Right forelimb (tissue), 1 donor: ENCODE data around the gene DENND1A.

ENCODE experiments used
- DNase-seq: peaks from one replicate; pipeline ENCODE4 v3.0.0-alpha.2; 2018

DENND1A gene

GRCh38 chr9:123421186-123421585 is 508.7 kb downstream of the DENND1A start:
- DNase-seq = no peak

- no peak for DNase-seq
Observed at GRCh38 chr9:123420592-123421111, 509.3 kb downstream of the DENND1A start.

- no peak for DNase-seq
Observed at GRCh38 chr9:123419721-123420591, 510.0 kb downstream of the DENND1A start.

GRCh38 chr9:123419091-123419490 is 510.8 kb downstream of the DENND1A start:
- no peak for DNase-seq

- no peak for DNase-seq
Observed at GRCh38 chr9:123418506-123418905, 511.4 kb downstream of the DENND1A start.

GRCh38 chr9:123418052-123418430 is 511.9 kb downstream of the DENND1A start:
- DNase-seq = no peak

- DNase-seq = no peak
Observed at GRCh38 chr9:123417289-123418051, 512.5 kb downstream of the DENND1A start.

- DNase-seq = no peak
Observed at GRCh38 chr9:123416176-123416575, 513.8 kb downstream of the DENND1A start.

- no peak for DNase-seq
Observed at GRCh38 chr9:123414936-123415930, 514.7 kb downstream of the DENND1A start.

- no peak for DNase-seq
Observed at GRCh38 chr9:123414204-123414603, 515.7 kb downstream of the DENND1A start.

- no peak for DNase-seq
Observed at GRCh38 chr9:123412171-123412820, 517.6 kb downstream of the DENND1A start.

GRCh38 chr9:123411636-123412035 is 518.3 kb downstream of the DENND1A start:
- no peak for DNase-seq

GRCh38 chr9:123411191-123411590 is 518.7 kb downstream of the DENND1A start:
- no peak for DNase-seq

GRCh38 chr9:123410281-123410910 is 519.5 kb downstream of the DENND1A start:
- DNase-seq = no peak

- no peak for DNase-seq
Observed at GRCh38 chr9:123408313-123409262, 521.3 kb downstream of the DENND1A start.

- no peak for DNase-seq
Observed at GRCh38 chr9:123407217-123407851, 522.6 kb downstream of the DENND1A start.

GRCh38 chr9:123406691-123407216 is 523.2 kb downstream of the DENND1A start:
- no peak for DNase-seq

GRCh38 chr9:123406016-123406415 is 523.9 kb downstream of the DENND1A start:
- DNase-seq = no peak

GRCh38 chr9:123402981-123403509 is 526.9 kb downstream of the DENND1A start:
- no peak for DNase-seq
